ENCODE data around the gene DACT2. TPM values are rescaled to one million over a fixed set of nuclear protein-coding genes. Genes with fewer than 3 reads are reported as not detected.

DACT2 gene
- total and polyA plus RNA-seq, 2 of the 8 experiments (the other 6 are each of a cell fraction or from before 2014, with no cell fraction given), result 2.9 to 3.1 TPM

GRCh38 chr6:168342636-168343035 lies 23.1 kb upstream of the DACT2 start:
- no peaks in the 10 kb centered on the region for H3K9me3 ChIP-seq (ENCODE audit: insufficient read depth in 2 of 2, low read depth in 1 of 2, low read length in 1 of 2)
- ChIA-PET CTCF (ENCODE audit: partially characterized antibody) (interaction anchor here (1.2 to 4.6 kb wide), 4 partner anchors 10 to 184 kb away, joined by 3 to 23 read pairs (median 8); no protein-coding TSS in a partner anchor), POLR2A (ENCODE audit: partially characterized antibody) (interaction anchor here (2.4 kb wide), 1 partner anchor 16 kb away, joined by 7 read pairs; no protein-coding TSS in a partner anchor)
- DNase-seq (ENCODE audit: low read depth in 1 of 2, low spot score in 2 of 2) (no peak), FAIRE-seq (no peak)
- no peak overlapping the region for H4K5ac ChIP-seq (ENCODE audit: insufficient read length, low read depth, low read length)
- H3K79me2 ChIP-seq (ENCODE audit: control insufficient read depth in 1 of 2, insufficient read depth in 2 of 2, low read length in 2 of 2), result no peaks in the 10 kb centered on the region
- H3K27ac ChIP-seq (ENCODE audit: low read depth, low read length), result no peak overlapping the region
- H2BK120ac ChIP-seq (replicated peaks; ENCODE audit: low read depth, low read length), result no peak overlapping the region
- H2AFZ ChIP-seq (ENCODE audit: low read length), result no peak overlapping the region
- H2BK12ac ChIP-seq (ENCODE audit: low read depth, low read length), result no peak overlapping the region
- H3K14ac ChIP-seq (ENCODE audit: insufficient read length), result no peak overlapping the region
- no peak overlapping the region for H2AK5ac ChIP-seq (ENCODE audit: low read depth, low read length)
- H2BK15ac ChIP-seq (ENCODE audit: low read length), result no peak overlapping the region
- H4K91ac ChIP-seq (replicated peaks; ENCODE audit: insufficient read length, low read length), result no peak overlapping the region
- 87% methylated on average over 17 of the region's 17 CpGs; no CpG with 5 or more reads in 1 of the 2 experiments for WGBS, 2 experiments (ENCODE audit: extremely low coverage in 1 of 2, insufficient coverage in 1 of 2, insufficient read length in 1 of 2, insufficient replicate concordance in 2 of 2, low coverage in 1 of 2, low lambda C conversion rate in 2 of 2, missing lambda C conversion rate in 1 of 2)
- H2BK5ac ChIP-seq (ENCODE audit: low read depth, low read length), result no peak overlapping the region
- H3K23me2 ChIP-seq (ENCODE audit: low read depth, low read length), result no peaks in the 10 kb centered on the region
- no peaks in the 10 kb centered on the region for H4K20me1 ChIP-seq (replicated peaks in 1 of 2; ENCODE audit: control insufficient read depth in 1 of 2, insufficient read depth in 2 of 2, low read length in 2 of 2)
- H3K36me3 ChIP-seq (ENCODE audit: control insufficient read depth in 2 of 4, insufficient read depth in 4 of 4, low read length in 3 of 4), result no peaks in the 10 kb centered on the region
- H3K18ac ChIP-seq (ENCODE audit: extremely low read depth, low read length), result no peak overlapping the region
- H3K79me1 ChIP-seq (ENCODE audit: low read depth, low read length), result no peaks in the 10 kb centered on the region
- no peak overlapping the region for H3K4ac ChIP-seq (replicated peaks; ENCODE audit: insufficient read length, low read depth, low read length)
- H3K4me1 ChIP-seq (replicated peaks in 1 of 4; ENCODE audit: control insufficient read depth in 3 of 4, insufficient read depth in 4 of 4, low read length in 3 of 4), result peaks cover 0 to 3% (median 0%) of the 10 kb centered on the region in 4 experiments; a peak in 1 of 7 replicates
- no peaks in the 10 kb centered on the region; a peak in 1 of 7 replicates for H3K27me3 ChIP-seq (replicated peaks in 1 of 4; ENCODE audit: control insufficient read depth in 3 of 4, extremely low read depth in 1 of 4, insufficient read depth in 3 of 4, low read length in 3 of 4)
- H3K4me3 ChIP-seq (ENCODE audit: extremely low read depth in 1 of 4, insufficient read depth in 2 of 4, low read depth in 3 of 4, low read length in 4 of 4), result no peak overlapping the region
- no peak overlapping the region for H2BK20ac ChIP-seq (ENCODE audit: low read length)
- H3K56ac ChIP-seq (replicated peaks; ENCODE audit: insufficient read length, low read depth, low read length), result no peak overlapping the region
- H3K23ac ChIP-seq (ENCODE audit: insufficient read length), result no peak overlapping the region
- no peak overlapping the region for H3K4me2 ChIP-seq (ENCODE audit: insufficient read depth in 1 of 2, low read depth in 2 of 2, low read length in 2 of 2)
- H3K9ac ChIP-seq (replicated peaks in 1 of 4; ENCODE audit: extremely low read depth in 1 of 4, low read depth in 3 of 4, low read length in 3 of 4), result no peak overlapping the region
- H4K8ac ChIP-seq (ENCODE audit: extremely low read depth, insufficient read depth, low read length), result no peak overlapping the region
- TF ChIP-seq SP2 (IDR thresholded peaks at IDR 0.05; ENCODE audit: low read length), result no peak
- TF ChIP-seq TAF1 (IDR thresholded peaks at IDR 0.05; ENCODE audit: low read depth, low read length), result no peak
- TF ChIP-seq, protein P1, sequence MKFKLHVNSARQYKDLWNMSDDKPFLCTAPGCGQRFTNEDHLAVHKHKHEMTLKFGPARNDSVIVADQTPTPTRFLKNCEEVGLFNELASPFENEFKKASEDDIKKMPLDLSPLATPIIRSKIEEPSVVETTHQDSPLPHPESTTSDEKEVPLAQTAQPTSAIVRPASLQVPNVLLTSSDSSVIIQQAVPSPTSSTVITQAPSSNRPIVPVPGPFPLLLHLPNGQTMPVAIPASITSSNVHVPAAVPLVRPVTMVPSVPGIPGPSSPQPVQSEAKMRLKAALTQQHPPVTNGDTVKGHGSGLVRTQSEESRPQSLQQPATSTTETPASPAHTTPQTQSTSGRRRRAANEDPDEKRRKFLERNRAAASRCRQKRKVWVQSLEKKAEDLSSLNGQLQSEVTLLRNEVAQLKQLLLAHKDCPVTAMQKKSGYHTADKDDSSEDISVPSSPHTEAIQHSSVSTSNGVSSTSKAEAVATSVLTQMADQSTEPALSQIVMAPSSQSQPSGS (IDR thresholded peaks at IDR 0.05; ENCODE audit: low read length), result no peak
- no peak for TF ChIP-seq SIN3A (conservative IDR thresholded peaks at IDR 0.05 in 1 of 2, IDR thresholded peaks at IDR 0.05 in 1 of 2; ENCODE audit: low read depth in 1 of 2, low read length in 2 of 2)
- TF ChIP-seq CBX8 (IDR thresholded peaks at IDR 0.05; ENCODE audit: borderline replicate concordance, low read depth, low read length), result no peak
- TF ChIP-seq SAP30 (IDR thresholded peaks at IDR 0.05; ENCODE audit: insufficient read depth, insufficient replicate concordance, low read length), result no peak
- no peak for TF ChIP-seq KDM4A (IDR thresholded peaks at IDR 0.05; ENCODE audit: low read depth, low read length, severe bottlenecking)
- no peak for TF ChIP-seq TBP (IDR thresholded peaks at IDR 0.05; ENCODE audit: low read depth, low read length)
- TF ChIP-seq, protein P2, sequence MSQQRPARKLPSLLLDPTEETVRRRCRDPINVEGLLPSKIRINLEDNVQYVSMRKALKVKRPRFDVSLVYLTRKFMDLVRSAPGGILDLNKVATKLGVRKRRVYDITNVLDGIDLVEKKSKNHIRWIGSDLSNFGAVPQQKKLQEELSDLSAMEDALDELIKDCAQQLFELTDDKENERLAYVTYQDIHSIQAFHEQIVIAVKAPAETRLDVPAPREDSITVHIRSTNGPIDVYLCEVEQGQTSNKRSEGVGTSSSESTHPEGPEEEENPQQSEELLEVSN (IDR thresholded peaks at IDR 0.05), result no peak
- no peak for TF ChIP-seq EZH2 (IDR thresholded peaks at IDR 0.05; ENCODE audit: low read depth, low read length, severe bottlenecking)
- TF ChIP-seq CBX5 (IDR thresholded peaks at IDR 0.05; ENCODE audit: low read depth, low read length), result no peak
- no peak for TF ChIP-seq CREB1 (IDR thresholded peaks at IDR 0.05)
